HG02970 (cell line): ENCODE measurements around the gene TNFSF10.
"Not testable (repeated sequence)": the region's sequence is repeated elsewhere in the genome, so short reads cannot be mapped to it uniquely, and the experiment has no call there.

Experiments used
- ATAC-seq: cut with Tn5 transposase; IDR thresholded peaks from one replicate; pipeline ENCODE4 v1.9.1; 2021; ENCODE audit warnings: mild to moderate bottlenecking, moderate library complexity, moderate number of reproducible peaks; ENCODE audit not compliant: unreplicated experiment, low FRiP score

Gene TNFSF10

DNA sequence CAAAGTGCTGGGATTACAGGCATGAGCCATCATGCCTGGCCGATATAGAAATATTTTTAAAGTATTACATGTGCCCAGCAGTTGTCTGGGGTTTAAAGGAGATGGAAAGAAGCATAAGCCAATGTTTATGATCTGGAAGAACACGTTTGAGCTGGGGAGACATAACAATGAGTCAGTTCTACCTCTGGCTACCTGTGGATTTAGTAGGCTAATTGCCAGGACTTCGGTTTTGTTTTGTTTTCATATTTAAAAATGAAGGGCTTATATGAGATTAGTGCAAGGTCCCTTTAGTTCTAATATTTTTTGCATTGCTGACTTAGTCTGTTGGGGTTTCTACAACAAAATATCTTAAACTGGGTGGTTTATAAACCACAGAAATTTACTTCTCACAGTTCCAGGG is 22.9 kb upstream of the TNFSF10 start:
- ATAC-seq = no peak

DNA sequence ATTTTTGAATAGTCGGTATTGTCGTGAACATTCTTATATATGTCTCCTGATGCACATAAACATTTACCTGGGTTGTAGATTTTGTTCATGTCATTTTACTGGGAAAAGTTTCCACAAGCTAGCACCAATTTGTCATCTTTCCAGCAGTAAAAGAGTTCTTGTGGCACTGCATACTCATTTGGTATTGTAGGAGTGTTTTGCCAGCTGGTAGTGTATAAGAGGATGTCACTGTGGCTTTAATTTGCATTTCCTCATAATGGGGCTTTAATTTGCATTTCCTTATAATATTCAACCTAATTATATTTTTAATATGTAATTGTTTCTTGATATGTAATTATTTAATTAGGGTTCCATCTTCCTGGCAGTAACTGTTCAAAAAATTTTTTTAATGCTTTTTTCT is 21.2 kb upstream of the TNFSF10 start:
- no peak for ATAC-seq

DNA sequence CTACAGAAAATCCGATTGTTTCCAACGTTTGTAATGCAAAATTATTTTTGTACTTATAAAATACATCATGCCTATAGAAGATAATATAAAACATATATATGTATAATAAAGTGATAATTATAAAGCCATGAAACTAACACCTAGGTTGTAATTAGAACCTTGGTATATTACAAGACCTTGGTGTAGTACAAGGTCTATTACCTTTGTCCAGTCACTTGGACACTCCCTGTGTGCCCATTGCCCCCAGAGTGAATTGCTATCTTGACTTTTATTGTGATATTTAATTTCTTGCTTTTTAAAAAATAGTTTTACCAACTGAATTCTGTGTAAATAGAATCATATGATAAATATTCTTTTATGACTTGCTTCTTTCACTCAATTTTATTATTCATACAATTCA is 20.7 kb upstream of the TNFSF10 start:
- ATAC-seq = no peak

DNA sequence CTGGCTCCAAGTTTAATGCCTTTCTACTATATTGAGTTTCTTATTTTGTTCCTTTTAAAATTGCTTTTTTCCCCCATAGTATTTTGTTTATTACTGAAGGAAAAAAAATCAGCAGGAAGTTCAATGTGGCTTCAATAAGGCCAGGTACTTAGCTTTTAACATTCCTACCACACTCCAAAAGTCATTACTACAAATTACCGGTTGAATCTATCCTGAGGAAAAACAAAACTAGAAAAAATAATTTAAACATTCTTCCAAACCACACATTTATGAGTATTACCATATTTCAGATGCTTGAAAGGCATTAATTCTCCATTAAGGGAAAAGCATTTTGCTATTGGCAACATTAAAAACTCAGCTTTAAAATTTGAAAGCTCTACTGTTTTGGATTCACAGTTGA is 20.2 kb upstream of the TNFSF10 start:
- no peak for ATAC-seq

DNA sequence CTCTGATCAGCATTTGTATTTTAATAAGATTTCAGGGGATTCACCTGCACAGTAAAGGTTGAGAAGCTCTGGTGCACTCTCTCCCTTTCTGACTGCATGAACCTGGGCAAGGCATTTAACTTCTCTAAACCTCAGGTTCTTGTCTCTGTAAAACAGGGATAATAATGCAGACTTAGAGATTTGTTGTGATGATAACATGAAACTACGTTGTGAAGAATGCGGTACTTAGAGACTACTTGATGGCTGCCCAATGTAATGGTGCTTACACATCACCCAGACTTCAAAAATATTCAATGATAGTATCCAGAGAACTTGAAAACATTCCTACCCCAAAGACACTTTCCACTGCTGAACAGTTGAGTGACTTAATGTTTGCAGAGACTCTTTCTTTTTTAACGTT is 19.8 kb upstream of the TNFSF10 start:
- no peak for ATAC-seq

DNA sequence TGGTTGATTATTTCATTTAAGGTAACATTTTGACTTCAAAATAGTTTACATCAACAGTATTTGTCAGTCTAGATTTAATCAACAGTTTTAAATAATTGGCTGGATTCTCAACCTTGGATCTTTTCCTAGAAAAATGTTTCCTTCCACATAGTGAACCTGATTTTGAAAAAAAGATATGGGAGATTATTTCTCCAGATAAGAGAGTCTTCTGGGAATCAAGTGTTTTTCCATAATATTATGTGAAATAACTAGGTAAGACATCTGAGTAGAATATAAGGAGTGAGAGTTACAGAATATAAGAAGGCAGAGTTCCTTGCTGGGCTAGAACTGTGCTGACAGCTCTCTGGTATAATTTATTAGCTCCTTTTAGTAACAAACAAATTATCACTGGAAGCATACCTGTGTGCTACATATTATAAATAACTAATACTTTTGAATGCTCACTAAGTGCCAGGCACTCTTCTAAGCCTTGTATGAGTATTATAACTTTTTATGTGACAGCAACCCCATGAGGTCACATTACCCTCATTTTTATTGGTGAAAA is 18.8 kb upstream of the TNFSF10 start:
- ATAC-seq = no peak

DNA sequence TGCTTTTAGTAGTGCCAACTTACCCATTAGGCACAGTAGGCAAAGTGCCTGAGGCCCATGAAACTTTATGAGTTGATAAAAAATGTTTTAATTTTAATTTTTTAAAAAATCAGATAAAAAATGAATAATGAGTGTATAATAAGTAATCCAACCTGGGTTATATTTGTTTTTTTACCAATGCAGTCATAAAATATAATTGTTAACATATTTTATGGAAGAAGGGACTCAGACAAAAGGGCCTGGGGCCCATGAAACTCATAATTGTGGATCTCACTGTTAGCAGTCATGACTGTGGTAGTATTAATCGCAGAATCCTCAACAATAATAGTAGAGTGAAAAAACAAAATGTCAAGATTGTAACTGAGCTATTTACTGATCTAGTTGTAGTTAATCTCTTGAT is 16.8 kb upstream of the TNFSF10 start:
- no peak for ATAC-seq

DNA sequence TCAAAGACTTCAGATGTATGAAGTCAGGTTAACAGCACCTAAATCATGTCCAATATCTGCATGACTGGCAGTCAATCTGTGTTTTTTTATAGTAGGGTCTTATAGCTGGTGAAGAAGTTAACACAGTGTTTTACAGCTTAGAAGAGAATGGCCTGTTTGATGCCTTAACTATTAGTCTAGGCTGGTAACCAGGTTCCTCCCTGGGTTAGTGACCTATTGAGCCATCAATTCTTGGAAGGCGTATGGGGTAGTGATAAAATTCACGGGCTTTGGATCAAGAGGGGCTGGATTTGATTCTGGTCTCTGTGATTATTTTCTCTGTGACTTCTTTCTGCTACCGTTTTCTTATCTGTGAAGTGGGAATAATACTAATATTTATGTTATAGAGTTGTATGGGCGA is 16.0 kb upstream of the TNFSF10 start:
- ATAC-seq = no peak

DNA sequence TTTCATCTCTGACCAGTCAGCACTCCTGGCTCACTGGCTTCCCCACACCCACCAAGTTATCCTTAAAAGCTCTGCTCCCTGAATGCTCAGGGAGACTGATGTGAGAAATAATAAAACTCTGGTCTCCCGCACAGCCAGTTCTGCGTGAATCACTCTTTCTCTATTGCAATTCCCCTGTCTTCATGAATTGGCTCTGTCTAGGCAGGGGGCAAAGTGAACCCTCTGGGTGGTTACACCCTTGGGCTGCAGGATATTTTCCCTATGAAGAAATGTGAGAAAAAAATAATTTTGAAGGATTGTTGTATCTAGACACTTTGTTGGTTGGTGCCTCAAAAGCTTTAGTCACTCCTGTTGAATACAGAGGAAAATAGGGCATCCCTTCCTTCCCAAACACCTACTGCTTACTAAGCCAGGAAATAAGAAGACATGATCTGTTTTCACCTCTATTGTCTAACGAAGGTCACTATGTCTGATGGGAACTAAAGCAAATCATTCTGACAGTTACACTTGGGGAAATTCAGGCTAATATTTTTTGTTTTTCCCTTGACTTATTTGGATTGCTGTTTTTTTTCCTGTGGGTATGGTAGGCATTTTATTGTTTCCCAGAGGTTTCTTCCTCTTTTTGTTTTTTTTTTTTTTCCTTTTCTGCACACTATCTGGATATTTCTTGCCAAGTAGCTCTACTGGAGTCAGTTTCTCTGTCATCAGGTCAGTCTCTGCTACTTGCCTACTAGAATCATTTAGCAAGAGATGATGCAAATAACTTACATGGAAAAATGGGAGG is 15.3 kb upstream of the TNFSF10 start:
- ATAC-seq = no peak

DNA sequence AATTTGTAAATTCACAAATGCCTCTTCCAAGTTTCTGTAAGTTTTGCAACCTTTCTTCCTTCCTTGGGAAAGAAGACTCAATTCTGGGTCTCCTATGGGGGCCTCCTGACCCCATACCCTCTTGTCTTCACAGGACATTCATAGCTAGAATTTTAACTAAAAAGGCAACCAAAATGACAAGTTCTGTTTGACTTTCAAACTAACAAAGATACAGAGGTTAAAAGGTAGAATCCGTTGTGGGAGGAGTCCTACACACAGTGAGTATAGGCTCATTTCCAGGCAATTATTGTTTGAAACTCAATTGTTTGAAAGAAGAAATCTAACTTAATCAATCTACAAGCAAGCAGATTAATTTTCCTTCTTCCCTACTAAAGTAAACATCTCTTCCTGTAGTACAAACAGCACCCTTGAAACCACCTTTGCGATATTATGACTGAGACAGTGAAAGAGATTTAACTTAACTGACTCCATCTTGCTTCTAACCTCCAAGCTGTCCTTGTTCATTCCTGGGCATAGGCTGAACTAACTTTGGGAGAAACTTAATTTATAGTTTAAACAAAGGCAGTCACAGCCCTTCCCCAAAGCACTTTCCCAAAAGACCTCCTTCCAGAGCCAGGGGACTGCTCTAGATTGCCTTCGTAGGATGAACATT is 14.4 kb upstream of the TNFSF10 start:
- no peak for ATAC-seq

DNA sequence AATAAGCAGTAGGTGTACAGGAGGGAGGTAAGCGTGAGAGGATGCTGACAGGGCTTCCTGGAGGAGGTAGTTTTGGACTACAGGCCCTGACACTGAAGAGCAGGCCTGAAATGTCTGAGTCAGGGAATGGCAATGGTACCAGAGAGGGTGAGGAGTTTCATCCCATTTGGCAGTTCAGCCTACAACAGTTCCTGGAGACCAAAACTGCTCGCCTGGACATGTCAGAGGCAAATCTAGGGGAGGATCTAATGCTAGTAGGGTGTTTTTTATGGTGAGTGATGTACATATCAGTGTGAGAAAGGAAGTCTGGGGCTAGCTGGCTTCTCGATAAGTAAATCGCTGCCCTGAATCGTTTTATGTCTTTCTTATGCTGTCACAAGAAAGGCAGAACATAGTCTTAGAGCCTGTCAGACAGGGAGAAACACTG is 13.8 kb upstream of the TNFSF10 start:
- no peak for ATAC-seq

DNA sequence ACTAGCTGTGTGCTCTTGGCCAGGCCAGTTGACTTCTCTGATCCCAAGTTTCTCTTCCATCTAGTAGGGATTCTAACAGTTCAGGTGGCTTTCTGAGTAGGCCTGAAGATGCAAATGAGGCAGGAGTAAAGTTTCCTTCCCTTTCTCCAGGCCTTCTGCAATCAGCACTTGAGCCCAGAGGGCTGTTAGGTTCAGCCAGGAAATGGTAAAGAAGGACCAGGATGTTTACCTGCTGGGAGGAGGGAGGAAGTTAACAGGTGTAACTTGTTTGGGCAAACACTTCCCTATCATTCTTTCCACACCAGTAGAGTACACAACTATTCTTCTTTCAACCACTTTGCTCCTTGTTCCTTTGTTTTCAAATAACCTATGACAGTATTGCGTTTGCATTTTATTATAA is 13.3 kb upstream of the TNFSF10 start:
- ATAC-seq = no peak

DNA sequence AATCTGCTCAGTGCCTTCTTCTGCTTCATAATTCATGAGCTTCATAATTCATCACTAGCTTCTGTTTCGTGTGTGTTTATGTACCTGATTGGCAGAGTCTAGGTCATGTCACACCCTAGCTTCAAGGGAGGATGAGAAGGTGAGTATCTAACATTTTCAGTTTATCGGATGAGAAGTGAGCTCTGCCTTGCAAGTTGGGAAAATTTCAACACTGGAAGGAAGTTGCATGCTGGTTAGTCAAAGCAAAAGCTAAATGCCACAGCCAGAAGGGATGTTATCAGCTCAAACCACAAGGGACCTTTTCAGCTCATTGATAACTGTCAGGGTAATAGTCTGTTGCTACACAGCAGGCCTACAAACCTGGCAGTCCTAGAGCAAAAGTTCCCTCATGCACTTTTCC is 7.3 kb upstream of the TNFSF10 start:
- no peak for ATAC-seq

DNA sequence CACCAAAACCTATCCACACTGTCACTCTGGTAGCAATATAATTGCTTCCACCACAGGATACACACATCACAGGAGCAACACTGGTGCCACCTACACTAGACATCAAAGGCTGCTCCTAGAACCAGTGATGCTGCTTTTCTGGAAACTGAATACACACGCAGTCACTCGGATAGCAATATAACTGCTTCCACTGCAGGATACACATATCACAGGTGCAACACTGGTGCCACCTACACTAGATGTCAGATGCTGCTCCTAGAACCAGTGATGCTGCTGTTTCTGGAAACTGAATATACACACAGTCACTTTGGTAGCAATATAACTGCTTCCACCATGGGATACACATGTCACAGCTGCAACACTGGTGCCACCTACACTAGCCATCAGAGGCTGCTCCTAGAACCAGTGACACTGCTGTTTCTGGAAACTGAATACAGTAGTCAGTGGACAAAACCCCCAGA is 6.9 kb upstream of the TNFSF10 start:
- no peak for ATAC-seq

DNA sequence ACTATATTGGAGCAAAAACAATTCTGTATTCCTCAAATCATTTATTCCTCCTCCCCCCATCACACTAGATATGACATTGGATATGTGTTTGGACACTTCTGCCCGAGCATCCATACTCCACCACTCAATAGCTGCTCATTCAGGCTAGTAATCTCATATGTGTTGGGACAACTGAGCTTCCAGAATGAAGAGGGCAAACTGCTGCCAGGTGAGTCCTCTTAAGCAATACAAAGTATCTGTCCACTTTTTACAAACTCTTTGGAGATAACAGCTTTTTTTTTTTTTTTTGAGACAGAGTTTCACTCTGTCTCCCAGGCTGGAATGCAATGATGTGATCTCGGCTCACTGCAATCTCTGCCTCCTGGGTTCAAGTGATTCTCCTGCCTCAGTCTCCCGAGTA is 5.4 kb upstream of the TNFSF10 start:
- ATAC-seq = no peak

DNA sequence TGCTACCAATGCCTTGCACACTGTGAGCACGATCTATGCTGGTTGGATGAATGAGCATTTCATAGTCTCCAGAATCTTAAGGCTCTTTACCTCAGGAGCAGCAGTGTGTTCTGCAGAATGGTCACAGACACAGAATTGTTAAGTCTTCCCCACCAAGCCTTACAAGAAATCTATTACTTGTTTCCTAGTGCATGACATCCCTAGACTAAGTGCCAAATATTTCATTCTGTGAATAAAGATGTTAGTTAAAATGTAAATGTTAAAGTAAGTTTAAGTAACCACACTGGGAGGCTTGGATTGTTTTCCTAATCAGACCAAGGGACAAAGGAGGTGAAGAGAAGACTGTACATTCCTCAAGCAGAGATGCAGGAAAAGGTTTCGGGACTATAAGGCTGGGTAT is 4.1 kb upstream of the TNFSF10 start:
- ATAC-seq = no peak

DNA sequence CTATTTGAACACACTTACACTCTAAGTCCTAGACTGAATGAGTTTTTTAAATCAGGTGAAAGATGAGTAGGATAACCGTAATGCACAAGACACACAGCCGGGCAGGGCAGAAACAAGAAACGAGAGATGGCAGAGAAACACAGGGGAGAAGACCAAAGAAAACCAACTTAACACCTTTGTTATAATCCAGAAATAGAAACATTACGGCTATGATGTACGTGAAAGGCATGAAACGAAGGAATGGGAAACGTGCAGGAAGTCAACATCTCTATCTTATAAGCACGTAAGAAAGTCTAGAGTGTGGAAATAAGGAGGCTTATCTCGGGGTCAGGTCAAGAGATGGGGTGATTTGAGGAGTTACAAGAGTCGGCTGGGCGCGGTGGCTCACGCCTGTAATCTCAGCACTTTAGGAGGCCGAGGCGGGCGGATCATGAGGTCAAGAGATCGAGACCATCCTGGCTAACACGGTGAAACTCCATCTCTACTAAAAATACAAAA is 1.9 kb upstream of the TNFSF10 start:
- no peak for ATAC-seq

DNA sequence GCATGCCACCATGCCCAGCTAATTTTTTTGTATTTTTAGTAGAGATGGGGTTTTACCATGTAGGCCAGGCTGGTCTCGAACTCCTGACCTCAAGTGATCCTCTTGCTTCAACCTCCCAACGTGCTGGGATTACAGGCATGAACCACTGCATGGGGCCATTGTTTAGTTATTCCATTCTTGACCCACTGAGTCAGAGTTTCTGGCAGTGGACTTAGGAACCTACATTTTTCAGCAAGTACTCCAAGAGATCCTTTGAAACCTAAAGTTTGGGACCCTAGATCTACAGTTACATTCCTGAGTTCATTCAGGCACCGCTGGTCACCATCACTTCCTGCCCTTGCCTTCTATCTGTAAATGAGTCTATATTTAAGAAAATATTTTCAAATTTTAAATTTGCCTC is 1.4 kb upstream of the TNFSF10 start:
- ATAC-seq = no peak

DNA sequence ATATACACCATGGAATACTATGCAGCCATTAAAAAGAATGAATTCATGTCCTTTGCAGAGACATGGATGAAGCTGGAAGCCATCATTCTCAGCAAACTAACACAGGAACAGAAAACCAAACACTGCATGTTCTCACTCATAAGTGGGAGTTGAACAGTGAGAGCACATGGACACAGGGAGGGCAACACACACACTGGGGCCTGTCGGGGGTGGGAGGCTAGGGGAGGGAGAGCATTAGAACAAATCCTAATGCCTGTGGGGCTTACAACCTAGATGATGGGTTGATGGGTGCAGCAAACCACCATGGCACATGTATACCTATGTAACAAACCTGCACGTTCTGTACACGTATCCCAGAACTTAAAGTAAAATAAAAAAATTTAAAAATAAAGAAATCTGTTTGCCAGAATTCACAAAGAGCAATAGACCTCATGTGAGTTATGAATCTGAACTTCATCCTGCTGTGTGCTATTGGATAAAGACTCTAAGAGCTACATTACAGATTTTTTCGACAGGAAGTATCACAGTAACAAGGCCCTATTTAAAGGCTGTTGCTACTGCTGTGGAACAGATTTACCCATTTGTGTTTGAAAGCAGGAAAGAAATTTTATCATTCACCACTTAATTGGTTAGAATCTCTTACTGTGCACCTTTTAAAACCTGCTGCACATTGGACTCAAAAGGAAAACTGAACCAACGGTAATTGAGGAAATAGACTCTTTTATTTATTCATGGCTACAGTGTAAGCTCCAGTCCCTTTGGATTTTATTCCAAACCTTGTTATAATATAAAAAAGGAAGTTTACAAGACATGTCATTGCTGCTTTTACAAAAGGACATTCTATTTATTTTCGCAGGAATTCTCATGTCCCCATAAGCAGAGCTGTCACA is 1.1 kb downstream of the TNFSF10 start:
- ATAC-seq = not testable (repeated sequence)

DNA sequence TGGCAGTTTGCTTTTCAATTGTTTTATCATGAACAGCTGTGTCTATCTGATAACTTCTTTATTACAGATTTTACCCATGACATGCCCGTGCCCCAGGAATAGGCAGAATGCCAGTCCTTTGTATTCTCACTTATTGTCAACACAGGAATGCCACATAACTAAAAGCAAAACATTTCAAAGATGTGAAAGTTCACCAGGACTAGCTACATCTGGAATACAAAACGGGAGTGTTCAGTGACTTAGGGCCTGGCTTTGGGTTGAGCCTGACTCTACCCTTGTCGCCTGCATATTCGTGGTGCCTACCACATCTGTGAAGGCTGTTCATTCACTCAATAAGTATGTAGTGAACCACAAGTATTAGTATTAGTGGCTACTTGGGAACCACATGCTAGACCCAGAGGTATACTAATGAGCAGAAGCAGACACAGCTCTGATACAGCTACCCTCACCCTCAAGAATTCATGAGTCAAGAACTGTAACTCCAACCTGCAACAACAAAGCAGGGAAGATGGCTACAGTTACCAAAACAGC is 2.9 kb downstream of the TNFSF10 start:
- no peak for ATAC-seq
